ENCODE results near the gene LAMA5.

DNA sequence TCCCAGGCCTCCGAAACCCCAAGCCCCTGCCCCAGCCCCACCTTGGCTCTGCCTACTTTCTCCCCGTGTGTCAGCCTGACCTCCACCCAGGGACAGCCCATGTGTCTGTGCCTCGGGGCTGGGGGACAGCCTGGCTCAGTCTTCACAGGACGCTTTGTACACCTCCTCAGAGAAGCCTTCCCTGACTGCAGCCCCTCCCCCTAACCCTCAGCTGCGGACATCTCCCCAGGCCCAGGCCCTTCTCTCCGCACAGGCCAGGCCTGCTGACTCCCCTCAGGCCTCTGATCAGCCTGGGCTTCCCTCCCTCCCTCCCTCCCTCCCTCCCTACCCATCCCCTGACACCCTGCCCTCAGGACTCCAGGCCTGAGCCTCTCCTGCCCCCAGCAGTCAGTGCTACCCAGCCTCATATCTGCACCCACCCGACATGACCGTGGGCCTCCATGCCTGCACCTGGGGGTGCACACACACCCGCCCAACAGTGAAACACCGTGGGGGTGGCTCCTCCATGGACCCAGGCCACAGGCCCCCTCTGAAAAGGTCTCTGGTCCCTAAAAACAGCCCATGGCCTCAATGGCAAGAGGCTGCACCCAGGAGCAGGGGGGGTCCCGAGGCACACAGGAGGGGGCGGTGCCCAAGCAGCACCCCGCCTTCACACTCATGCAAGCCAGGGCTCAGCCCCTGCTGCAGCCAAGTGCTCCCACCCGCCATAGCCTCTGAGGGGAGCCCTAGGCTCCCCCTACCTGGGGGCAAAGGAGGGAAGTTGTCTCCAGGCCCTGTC, 12.9 kb downstream of the LAMA5 start:
- no peak for TF ChIP-seq EZH2 (optimal IDR thresholded peaks at IDR 0.05; ENCODE audit: low read depth, low read length)
- TF ChIP-seq, protein P1, sequence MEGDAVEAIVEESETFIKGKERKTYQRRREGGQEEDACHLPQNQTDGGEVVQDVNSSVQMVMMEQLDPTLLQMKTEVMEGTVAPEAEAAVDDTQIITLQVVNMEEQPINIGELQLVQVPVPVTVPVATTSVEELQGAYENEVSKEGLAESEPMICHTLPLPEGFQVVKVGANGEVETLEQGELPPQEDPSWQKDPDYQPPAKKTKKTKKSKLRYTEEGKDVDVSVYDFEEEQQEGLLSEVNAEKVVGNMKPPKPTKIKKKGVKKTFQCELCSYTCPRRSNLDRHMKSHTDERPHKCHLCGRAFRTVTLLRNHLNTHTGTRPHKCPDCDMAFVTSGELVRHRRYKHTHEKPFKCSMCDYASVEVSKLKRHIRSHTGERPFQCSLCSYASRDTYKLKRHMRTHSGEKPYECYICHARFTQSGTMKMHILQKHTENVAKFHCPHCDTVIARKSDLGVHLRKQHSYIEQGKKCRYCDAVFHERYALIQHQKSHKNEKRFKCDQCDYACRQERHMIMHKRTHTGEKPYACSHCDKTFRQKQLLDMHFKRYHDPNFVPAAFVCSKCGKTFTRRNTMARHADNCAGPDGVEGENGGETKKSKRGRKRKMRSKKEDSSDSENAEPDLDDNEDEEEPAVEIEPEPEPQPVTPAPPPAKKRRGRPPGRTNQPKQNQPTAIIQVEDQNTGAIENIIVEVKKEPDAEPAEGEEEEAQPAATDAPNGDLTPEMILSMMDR (IDR thresholded peaks at IDR 0.05; ENCODE audit: low read length), result no peak

Measured in MM.1S (cell line).